HG03139 (cell line): ENCODE data around the gene CAPN9.
"Not testable (repeated sequence)": the region's sequence is repeated elsewhere in the genome, so short reads cannot be mapped to it uniquely, and the experiment has no call there.

Experiments
- ATAC-seq: cut with Tn5 transposase; IDR thresholded peaks from one replicate; pipeline ENCODE4 v1.9.1; 2021; ENCODE audit not compliant: unreplicated experiment

Gene CAPN9

GRCh38 chr1:230747127-230747730, at the start of gene CAPN9:
TSS of gene CAPN9 (plus strand) at chr1:230747388. CDS start at chr1:230747497, 109 bp downstream.
- ATAC-seq, result no peak

- no peak for ATAC-seq
Measured at GRCh38 chr1:230698130-230698529, 49.1 kb upstream of the CAPN9 start.

DNA sequence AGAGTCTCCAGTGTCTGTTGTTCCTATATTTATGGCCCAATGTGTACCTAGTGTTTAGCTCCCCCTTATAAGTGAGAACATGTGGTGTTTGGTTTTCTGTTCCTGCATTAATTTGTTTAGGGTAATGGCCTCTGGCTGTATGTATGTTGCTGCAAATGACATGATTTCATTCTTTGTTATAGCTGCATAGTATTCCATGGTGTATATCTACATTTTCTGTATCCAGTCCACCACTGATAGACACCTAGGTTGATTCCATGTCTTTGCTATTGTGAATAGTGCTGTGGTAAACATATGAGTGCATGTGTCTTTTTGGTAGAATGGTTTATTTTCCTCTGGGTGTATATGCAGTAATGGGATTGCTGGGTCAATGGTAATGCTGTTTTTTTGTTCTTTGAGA, 48.2 kb upstream of the CAPN9 start:
- ATAC-seq, result not testable (repeated sequence)

- no peak for ATAC-seq
Measured at GRCh38 chr1:230699716-230700115, 47.5 kb upstream of the CAPN9 start.

GRCh38 chr1:230700132-230700531, 47.1 kb upstream of the CAPN9 start:
- ATAC-seq, result no peak

DNA sequence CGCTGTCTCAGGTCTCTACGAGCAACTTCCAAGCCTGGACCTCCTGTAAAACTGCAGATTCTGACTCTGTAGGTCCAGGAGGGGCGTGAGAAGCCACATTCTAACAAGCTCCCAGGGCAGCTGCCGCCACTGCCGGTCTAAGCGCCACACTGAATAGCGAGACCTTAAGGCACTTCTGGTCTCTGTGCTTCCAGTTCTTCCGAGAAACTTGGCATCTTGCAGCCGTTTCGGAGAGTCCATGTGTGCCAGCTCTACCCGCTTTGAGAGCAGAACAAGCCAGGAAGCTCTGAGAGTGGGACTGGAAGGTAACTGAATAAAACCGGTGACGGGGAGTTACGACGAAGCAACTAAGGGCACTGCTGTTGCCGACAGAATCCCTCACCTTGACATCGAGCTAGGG, 45.8 kb upstream of the CAPN9 start:
- ATAC-seq, result no peak

- no peak for ATAC-seq
Measured at GRCh38 chr1:230701895-230702768, 45.1 kb upstream of the CAPN9 start.

- ATAC-seq, result no peak
Measured at GRCh38 chr1:230702934-230703678, 44.1 kb upstream of the CAPN9 start.

- no peak for ATAC-seq
Measured at GRCh38 chr1:230703679-230704385, 43.4 kb upstream of the CAPN9 start.

DNA sequence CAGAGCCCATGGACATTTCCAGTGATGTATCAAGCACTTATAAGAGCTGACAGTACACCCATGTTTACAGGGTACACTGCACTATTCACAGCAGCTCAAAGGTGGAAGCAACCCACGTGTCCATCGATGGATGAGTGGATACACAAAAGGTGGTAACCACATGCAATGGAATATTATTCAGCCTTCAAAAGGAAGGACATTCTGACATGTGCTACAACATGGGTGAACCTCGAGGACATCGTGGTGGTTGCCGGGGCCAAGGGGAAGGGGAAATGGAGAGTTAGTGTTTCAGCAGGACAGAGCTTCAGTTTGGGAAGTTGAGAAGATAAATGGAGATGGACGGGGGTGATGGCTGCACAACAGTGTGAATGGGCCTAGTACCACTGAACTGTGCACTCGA, 42.4 kb upstream of the CAPN9 start:
- no peak for ATAC-seq

DNA sequence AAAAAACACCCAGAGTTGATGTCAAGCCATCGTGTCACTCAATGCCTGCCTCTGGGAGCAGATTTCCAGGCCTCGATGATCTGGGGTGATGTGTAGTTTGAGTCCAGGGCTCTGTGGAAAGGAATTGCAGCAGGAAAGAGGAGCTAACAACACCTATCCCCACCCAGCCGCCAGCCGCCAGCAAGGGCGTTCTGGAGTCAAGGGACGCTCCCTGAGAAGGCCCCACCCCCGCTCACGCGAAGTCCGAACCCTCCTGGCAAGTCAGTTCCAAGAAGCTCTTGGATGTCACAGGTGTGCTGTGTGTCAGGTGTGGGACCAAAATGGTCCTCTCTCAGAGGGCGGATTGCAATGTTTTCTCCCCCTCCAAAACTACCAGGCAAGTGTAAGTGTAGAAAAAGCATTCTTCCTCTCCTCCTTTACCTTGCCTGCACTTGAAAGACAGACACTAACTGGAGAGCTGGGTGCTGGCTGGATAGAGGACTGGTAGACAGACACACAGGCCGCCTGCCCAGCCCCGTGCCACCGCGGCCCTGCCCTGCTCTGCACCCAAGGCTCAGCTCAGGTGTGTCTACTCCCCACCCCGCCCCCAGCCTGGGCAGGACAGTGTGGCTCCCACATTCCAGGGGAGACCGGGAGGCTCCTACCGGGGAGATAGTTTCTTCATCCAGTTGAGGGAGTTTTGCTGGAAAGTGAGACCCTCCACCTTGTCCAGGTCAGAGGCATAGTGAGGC, 41.7 kb upstream of the CAPN9 start:
- no peak for ATAC-seq

GRCh38 chr1:230706020-230706699, 41.0 kb upstream of the CAPN9 start:
- ATAC-seq, result no peak

GRCh38 chr1:230706887-230707731, 40.1 kb upstream of the CAPN9 start:
- ATAC-seq, result no peak

GRCh38 chr1:230707732-230708630, 39.2 kb upstream of the CAPN9 start:
- ATAC-seq, result no peak

- no peak for ATAC-seq
Measured at GRCh38 chr1:230708631-230709580, 38.3 kb upstream of the CAPN9 start.

- no peak for ATAC-seq
Measured at GRCh38 chr1:230709619-230710542, 37.3 kb upstream of the CAPN9 start.
